Ectodermal cell (in vitro differentiated cells): ENCODE data around the gene FBXW2. TPM values are rescaled to one million over a fixed set of nuclear protein-coding genes. Genes with fewer than 3 reads are reported as not detected.

Experiments
- H3K27ac ChIP-seq: 2 replicates; pipeline ENCODE4 v1.7.0; 2013; ENCODE audit warnings: mild to moderate bottlenecking, low read depth, low read length; ENCODE audit not compliant: insufficient read depth, poor library complexity, severe bottlenecking
- H3K27me3 ChIP-seq: 2 replicates; pipeline ENCODE4 v1.7.0; 2013; ENCODE audit warnings: mild to moderate bottlenecking, low read length; ENCODE audit not compliant: insufficient read depth, control insufficient read depth, poor library complexity, severe bottlenecking
- H3K36me3 ChIP-seq: one replicate; pipeline ENCODE4 v1.7.0; 2013; ENCODE audit warnings: low read length; ENCODE audit not compliant: control insufficient read depth, insufficient read depth
- H3K4me1 ChIP-seq: one replicate; pipeline ENCODE4 v1.7.0; 2013; ENCODE audit warnings: low read length; ENCODE audit not compliant: control insufficient read depth, insufficient read depth
- H3K4me3 ChIP-seq: 2 replicates; pipeline ENCODE4 v1.7.0; 2013; ENCODE audit warnings: low read depth, low read length, control low read depth; ENCODE audit not compliant: insufficient read depth
- H3K9me3 ChIP-seq: 2 replicates; pipeline ENCODE4 v1.7.0; 2013; ENCODE audit warnings: mild to moderate bottlenecking, low read length, moderate library complexity; ENCODE audit not compliant: control insufficient read depth
- WGBS, 2 experiments: methylation state at CpG; one replicate each; pipeline ENCODE4 v1.1.7; 2013; ENCODE audit warnings: missing lambda C conversion rate in 2 of 2; 5-methylcytosine and 5-hydroxymethylcytosine counted together
- polyA plus RNA-seq, 4 experiments: library from polyadenylated mRNA; stranded (reverse); fragments of 50-300 nt; gene quantifications; one replicate each; pipeline ENCODE4 v1.2.3, GENCODE V29; 2013

FBXW2 gene
- 44.2 TPM for polyA plus RNA-seq (2013, experiment 1 of 4)
- polyA plus RNA-seq (2013, experiment 2 of 4), result 46.9 TPM
- 23.8 TPM for polyA plus RNA-seq (2013, experiment 3 of 4)
- 25.2 TPM for polyA plus RNA-seq (2013, experiment 4 of 4)

- Histone ChIP-seq H3K4me1 (peaks cover 8% of the 10 kb centered on the region), H3K4me3 (peak within 1 kb of the TSS; percentile 90), H3K9me3 (no peaks in the 10 kb centered on the region), H3K36me3 (peaks cover 3% of the 10 kb centered on the region), H3K27ac (peak within 1 kb of the TSS; percentile 68), H3K27me3 (no peaks in the 10 kb centered on the region)
- 0% methylated on average over 72 of the region's 72 CpGs for WGBS, 2 experiments
Observed at GRCh38 chr9:120792898-120793765, at the start of gene FBXW2. Gene FBXW2, minus strand, starts transcription at chr9:120793416. Its CDS starts 5,158 bp downstream, at chr9:120788258.

- H3K36me3 ChIP-seq, result no peaks in the 10 kb centered on the region
- 32 to 33% methylated on average over 18 of the region's 18 CpGs for WGBS, 2 experiments
- peak overlapping the region; percentile 70 for H3K27ac ChIP-seq
- no peaks in the 10 kb centered on the region for H3K27me3 ChIP-seq
- H3K4me3 ChIP-seq, result peak overlapping the region; percentile 92
- H3K9me3 ChIP-seq, result no peaks in the 10 kb centered on the region
- H3K4me1 ChIP-seq, result peaks cover 5% of the 10 kb centered on the region
Observed at GRCh38 chr9:120841930-120842684, 48.9 kb upstream of the FBXW2 start.

GRCh38 chr9:120839146-120839545 is 45.9 kb upstream of the FBXW2 start:
- H3K27me3 ChIP-seq, result no peaks in the 10 kb centered on the region
- no peak overlapping the region for H3K27ac ChIP-seq
- H3K9me3 ChIP-seq, result no peaks in the 10 kb centered on the region
- peaks cover 5% of the 10 kb centered on the region for H3K4me1 ChIP-seq
- 85 to 91% methylated on average over 2 of the region's 2 CpGs for WGBS, 2 experiments
- H3K36me3 ChIP-seq, result no peaks in the 10 kb centered on the region
- no peak overlapping the region for H3K4me3 ChIP-seq

- Histone ChIP-seq H3K4me3 (no peak overlapping the region), H3K4me1 (peaks cover 5% of the 10 kb centered on the region), H3K36me3 (peaks cover 1% of the 10 kb centered on the region), H3K27me3 (no peaks in the 10 kb centered on the region), H3K27ac (no peak overlapping the region), H3K9me3 (no peaks in the 10 kb centered on the region)
- 71 to 100% methylated on average over 1 to 3 of the region's 3 CpGs for WGBS, 2 experiments
Observed at GRCh38 chr9:120837921-120838320, 44.7 kb upstream of the FBXW2 start.

- H3K4me3 ChIP-seq, result no peak overlapping the region
- no peaks in the 10 kb centered on the region for H3K27me3 ChIP-seq
- no peaks in the 10 kb centered on the region for H3K9me3 ChIP-seq
- H3K36me3 ChIP-seq, result peaks cover 29% of the 10 kb centered on the region
- H3K27ac ChIP-seq, result no peak overlapping the region
- H3K4me1 ChIP-seq, result no peaks in the 10 kb centered on the region
- 94 to 98% methylated on average over 6 to 7 of the region's 7 CpGs for WGBS, 2 experiments
Observed at GRCh38 chr9:120833325-120833724, 40.1 kb upstream of the FBXW2 start.

- H3K36me3 ChIP-seq, result peaks cover 29% of the 10 kb centered on the region
- H3K4me3 ChIP-seq, result no peak overlapping the region
- H3K27ac ChIP-seq, result no peak overlapping the region
- no peaks in the 10 kb centered on the region for H3K27me3 ChIP-seq
- H3K4me1 ChIP-seq, result no peaks in the 10 kb centered on the region
- H3K9me3 ChIP-seq, result no peaks in the 10 kb centered on the region
Observed at GRCh38 chr9:120832807-120833206, 39.6 kb upstream of the FBXW2 start.

- Histone ChIP-seq H3K9me3 (no peaks in the 10 kb centered on the region), H3K4me1 (no peaks in the 10 kb centered on the region), H3K27ac (no peak overlapping the region), H3K4me3 (no peak overlapping the region), H3K27me3 (no peaks in the 10 kb centered on the region), H3K36me3 (peaks cover 35% of the 10 kb centered on the region)
- 89 to 98% methylated on average over 3 of the region's 3 CpGs for WGBS, 2 experiments
Observed at GRCh38 chr9:120830865-120831264, 37.6 kb upstream of the FBXW2 start.

GRCh38 chr9:120830151-120830550 is 36.9 kb upstream of the FBXW2 start:
- Histone ChIP-seq H3K27ac (no peak overlapping the region), H3K36me3 (peaks cover 35% of the 10 kb centered on the region), H3K27me3 (no peaks in the 10 kb centered on the region), H3K4me1 (no peaks in the 10 kb centered on the region), H3K9me3 (no peaks in the 10 kb centered on the region), H3K4me3 (no peak overlapping the region)
- 90 to 99% methylated on average over 3 of the region's 3 CpGs for WGBS, 2 experiments

GRCh38 chr9:120829650-120830049 is 36.4 kb upstream of the FBXW2 start:
- WGBS, 2 experiments, result 90 to 94% methylated on average over 1 of the region's 1 CpG
- H3K4me3 ChIP-seq, result no peak overlapping the region
- no peaks in the 10 kb centered on the region for H3K4me1 ChIP-seq
- peaks cover 40% of the 10 kb centered on the region for H3K36me3 ChIP-seq
- H3K9me3 ChIP-seq, result no peaks in the 10 kb centered on the region
- H3K27me3 ChIP-seq, result no peaks in the 10 kb centered on the region
- H3K27ac ChIP-seq, result no peak overlapping the region

GRCh38 chr9:120820095-120820494 is 26.9 kb upstream of the FBXW2 start:
- WGBS, 2 experiments, result 91 to 96% methylated on average over 3 of the region's 4 CpGs
- Histone ChIP-seq H3K4me3 (no peak overlapping the region), H3K27ac (no peak overlapping the region), H3K36me3 (peaks cover 29% of the 10 kb centered on the region), H3K4me1 (no peaks in the 10 kb centered on the region), H3K9me3 (no peaks in the 10 kb centered on the region), H3K27me3 (no peaks in the 10 kb centered on the region)
